GM11168 (cell line): ENCODE results near the gene C3orf70.

Experiments
- in situ Hi-C: fragments of 300-500 bp; cut with MboI; formaldehyde crosslinking; loops from one replicate; pipeline ENCODE4 v1.12.0; 2022; ENCODE audit warnings: low sequenced_read_pairs; ENCODE audit not compliant: unreplicated experiment

Gene C3orf70, protein sequence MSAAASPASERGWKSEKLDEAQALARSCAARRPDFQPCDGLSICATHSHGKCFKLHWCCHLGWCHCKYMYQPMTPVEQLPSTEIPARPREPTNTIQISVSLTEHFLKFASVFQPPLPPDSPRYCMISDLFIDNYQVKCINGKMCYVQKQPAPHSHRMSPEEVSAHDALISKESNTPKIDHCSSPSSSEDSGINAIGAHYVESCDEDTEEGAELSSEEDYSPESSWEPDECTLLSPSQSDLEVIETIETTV

DNA sequence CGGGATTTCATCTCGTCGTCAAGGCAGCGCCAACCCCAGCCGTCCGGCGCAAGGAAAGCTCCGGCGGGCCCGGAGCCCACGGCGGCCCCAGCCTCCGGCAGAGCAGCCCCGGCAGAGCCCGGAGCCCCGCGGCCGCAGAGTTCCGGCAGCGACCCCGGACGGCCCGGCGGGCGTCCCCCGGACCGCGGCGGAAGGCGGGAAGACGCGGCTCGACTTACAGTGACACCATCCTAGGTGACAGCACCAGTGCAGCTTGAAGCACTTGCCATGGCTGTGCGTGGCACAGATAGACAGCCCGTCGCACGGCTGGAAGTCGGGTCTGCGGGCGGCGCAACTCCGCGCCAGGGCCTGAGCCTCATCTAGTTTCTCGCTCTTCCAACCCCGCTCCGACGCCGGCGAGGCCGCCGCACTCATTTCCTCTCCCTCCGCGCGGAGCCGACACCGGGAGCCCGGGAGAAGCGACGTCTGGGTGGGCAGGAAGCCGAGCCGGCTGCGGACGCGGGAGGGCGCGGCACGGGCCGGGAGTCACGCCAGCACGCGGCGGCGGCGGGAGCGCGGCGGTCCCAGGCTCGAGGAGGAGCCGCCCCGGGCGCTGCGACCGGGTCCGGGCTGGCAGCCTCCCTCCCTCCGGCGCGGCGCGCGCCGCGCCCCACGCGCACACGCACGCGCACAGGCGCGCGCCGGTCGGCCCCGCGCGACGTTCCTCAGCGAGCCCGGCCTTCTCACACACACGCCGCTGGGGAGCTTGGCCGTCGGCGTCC, at the start of gene C3orf70:
Gene C3orf70 (minus strand): TSS at position 651 of the 761 bp plus-strand sequence. CDS start 237 bp downstream, at position 414.
- in situ Hi-C loops: no loop called here

DNA sequence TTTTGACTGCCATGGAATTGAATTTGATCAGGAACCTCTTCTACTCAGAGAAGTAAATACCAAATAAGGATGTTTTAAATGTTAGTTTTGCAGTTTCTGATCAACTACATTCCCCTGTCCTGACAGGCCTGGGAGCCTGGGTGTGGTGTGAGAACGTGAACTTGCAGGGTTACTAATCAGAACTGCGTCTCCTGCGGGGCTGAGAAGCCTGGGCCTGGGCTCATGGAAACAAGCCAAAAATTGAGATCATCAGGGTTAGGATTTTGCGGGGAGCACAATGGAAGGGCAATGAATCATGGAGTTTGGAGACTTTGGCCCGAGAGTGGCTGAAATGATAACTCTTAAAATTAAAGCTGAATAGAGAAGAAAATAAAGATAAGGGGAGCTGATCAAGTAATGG, 47.8 kb upstream of the C3orf70 start:
- in situ Hi-C loops: no loop called here

DNA sequence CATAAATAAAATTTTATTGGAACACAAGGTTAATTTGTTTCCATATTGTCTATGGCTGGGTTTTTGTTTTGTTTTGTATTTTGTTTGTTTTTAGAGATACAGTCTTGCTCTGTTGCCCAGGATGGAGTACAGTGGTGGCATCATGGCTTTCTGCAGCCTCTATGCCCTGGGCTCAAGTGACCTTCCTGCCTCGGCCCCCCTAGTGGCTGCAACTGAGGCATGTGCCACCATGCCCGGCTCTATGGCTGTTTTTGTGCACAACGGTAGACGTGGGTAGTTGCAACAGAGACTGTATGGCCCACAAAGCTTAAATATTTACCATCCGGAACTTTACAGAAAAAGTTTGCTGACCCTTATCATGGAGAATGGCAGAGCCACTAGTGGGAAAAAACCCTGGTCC, 46.8 kb upstream of the C3orf70 start:
- in situ Hi-C loops: loop anchor here (25.0 kb wide), 1 partner anchor 312 kb away; no protein-coding TSS in a partner anchor

DNA sequence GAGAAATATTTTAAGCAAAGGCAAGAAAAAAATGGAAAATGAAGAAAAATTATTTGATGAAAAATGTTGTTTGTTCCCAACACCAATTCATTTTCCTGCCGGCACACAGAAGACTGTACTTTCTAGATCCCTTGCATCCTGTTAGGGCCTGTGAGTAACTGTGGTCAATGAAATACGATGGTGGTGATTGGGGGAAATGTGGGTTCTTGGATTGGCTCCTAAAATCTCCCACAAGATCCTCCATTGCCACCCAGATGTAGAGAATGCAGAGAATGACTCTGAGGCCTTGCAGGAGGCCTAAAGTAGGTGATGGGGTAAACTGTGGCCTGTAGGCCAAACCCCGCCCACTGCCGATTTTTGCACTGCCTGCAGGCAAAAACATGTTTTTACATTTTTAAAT, 46.3 kb upstream of the C3orf70 start:
- in situ Hi-C loops: loop anchor here (25.0 kb wide), 1 partner anchor 312 kb away; no protein-coding TSS in a partner anchor

DNA sequence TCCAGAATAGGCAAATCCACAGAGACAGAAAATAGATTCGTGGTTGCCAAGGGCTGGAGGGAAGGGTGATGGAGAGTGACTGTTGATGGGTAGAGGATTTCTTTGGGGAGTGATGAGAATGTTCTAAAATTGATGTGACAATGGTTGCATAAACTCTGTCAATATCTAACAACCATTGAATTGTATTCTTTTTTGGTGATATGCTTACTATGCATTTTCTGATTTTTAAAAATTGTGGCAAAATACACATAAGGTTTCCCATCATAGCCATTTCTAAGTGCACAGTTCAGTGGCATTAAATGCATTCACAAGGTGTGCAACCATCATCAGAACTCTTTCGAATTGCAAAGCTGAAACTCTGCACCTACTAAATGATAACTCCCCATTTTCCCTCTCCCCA, 44.2 kb upstream of the C3orf70 start:
- in situ Hi-C loops: loop anchor here (25.0 kb wide), 1 partner anchor 310 kb away; no protein-coding TSS in a partner anchor

DNA sequence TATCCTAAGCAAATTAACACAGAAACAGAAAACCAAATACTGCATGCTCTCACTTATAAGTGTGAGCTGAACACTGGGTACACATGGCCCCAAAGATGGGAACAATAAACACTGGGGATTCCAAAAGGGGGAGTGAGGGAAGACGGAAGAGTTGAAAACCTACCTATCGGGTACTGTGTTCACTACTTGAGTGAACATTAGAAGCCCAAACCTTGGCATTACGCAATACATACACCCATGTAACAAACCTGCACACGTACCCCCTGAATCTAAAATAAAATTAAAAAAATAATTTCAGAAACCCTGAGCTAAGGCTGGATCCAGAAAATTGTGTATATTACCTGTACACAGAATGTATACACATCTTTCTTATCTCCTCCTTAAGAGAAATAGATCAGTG, 42.8 kb upstream of the C3orf70 start:
- in situ Hi-C loops: loop anchor here (25.0 kb wide), 1 partner anchor 308 kb away; no protein-coding TSS in a partner anchor

DNA sequence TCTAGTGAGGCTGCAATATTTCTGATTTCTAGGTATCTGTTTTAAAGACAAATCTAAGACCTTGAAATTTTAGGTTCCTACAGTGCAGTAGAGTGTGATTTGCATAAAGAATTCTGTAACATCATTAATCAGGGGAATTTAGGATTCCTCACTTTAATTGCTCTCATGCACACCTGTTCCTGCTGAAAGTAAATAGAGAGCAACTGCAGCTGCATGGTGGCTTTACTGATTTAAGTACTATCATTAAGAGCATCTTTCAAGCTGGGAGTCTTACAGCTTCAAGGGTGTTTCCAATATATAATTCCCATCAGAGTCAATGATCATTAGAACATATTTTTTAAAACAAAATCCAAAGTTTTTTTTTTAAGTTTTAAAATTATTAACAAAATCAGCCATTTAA, 36.0 kb upstream of the C3orf70 start:
- in situ Hi-C loops: loop anchor here (25.0 kb wide), 1 partner anchor 302 kb away; no protein-coding TSS in a partner anchor

DNA sequence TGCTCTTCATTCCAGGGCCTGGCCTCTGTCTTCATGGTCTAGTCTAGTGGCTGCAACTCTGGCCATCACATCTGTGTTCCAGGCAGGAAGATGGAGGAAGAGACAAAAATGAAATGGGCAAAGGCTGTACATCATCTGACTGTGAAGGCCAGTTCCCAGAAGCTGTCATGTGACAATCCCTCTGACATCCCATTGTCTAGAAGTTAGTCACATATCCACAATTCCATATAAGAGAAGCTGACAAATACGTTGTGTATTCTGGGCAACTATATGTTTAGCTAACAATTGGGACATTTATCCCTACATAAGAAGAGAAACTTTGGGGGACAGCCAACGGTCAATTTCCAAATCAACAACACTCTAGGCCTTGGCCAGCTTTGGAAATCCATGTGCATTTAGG, 34.5 kb upstream of the C3orf70 start:
- in situ Hi-C loops: loop anchor here (25.0 kb wide), 1 partner anchor 300 kb away; no protein-coding TSS in a partner anchor

DNA sequence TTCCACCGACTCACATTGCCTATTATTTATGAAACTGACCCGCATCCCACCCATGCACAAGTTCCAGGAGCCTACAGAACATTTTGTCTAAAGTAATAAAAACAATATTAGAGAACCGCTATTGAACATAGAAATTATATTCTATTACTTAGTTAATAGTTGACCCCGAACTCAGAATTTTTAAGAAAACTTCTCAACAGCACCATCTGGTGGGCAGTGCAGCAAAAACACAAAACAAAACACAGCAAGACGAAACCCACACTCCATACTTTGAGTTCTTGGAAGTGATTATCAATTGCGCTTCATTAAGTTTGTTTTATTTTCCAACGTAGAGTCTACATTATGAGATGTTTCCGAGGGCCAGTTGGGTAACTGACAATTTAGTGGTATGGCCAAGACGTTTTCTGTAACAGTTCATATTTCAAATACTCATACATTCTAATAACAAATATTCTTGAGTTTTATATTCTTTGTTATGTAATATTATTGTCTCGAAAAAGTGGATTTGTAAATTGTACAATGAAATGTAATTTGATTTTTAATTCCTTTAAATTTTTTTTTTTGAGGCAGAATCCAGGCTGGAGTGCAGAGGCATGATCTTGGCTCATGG, 24.0 kb upstream of the C3orf70 start:
- in situ Hi-C loops: loop anchor here (25.0 kb wide), 1 partner anchor 290 kb away; no protein-coding TSS in a partner anchor

DNA sequence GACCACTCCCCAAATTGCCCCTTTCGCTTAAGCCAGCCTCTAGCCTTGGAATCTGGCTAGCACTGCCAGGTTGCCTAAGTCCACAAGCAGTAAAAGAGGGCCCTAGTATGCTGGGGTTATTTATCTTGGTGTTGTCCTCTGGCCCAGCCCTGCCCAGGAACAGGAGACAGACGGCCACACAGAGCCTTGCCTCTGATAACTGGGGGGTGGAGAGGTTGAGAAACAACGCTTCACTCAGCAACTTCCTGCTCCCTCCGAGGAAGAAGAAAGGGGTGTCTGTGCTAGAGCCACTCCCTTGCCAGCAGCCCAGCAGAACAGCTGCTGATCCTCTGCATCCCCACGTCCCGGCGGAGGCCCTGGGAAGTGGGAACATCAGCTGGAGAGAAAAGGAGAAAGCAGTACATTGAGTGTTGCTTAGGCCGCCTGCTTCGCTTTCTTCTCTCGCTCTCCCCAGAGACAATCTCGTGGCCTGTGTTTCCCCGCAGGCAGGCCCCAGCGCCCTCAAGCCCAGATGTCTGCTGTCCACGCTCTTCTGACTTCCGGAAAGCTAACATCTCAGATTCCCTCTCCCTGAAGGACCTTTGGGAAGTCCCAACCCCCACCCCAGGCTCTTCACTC, 22.6 kb upstream of the C3orf70 start:
- in situ Hi-C loops: loop anchor here (25.0 kb wide), 1 partner anchor 288 kb away; no protein-coding TSS in a partner anchor

DNA sequence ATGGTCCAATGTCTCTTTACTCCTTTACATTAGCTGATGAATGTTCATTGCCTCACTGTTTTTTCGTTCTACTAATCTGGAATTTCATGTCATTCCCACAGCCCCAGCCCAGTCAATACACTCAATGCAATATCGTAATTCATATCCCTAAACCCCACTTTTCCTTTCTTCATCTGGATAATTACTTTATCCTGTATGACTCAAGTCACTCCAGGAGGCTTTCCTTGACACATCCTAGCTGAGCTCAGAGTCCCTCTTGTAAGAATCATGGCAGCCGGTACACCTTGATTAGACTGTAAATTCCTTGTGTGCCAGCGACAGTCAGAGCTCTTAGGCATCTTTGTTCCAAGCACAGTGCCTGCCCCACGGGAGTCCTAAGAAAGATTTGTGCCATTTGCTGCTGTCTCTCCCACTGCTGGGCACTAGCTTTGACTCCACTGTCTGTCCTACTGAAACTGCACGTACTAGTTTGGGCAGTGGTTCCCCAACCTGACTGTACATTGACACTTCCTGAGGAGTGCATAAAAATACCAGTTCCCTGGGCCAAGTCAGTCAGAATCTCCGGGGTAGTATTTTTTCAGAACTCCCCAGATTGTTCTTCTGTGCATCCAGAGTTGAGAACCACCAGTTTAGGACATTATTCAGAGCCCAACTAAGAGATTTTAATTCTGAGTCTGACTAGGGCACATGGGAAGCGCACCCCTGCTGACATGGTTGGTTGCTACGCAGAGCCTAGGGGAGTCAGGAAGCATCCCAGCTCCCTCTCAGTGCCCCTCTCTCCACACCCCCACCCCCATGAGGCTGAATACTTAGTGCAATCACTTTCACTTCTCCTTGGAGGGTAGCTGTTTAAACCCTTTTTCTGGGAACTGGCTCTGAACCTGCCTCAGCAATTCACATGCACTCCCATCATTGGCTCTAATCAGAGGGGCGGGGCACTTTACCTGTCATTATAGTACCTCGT, 19.5 kb upstream of the C3orf70 start:
- in situ Hi-C loops: no loop called here

DNA sequence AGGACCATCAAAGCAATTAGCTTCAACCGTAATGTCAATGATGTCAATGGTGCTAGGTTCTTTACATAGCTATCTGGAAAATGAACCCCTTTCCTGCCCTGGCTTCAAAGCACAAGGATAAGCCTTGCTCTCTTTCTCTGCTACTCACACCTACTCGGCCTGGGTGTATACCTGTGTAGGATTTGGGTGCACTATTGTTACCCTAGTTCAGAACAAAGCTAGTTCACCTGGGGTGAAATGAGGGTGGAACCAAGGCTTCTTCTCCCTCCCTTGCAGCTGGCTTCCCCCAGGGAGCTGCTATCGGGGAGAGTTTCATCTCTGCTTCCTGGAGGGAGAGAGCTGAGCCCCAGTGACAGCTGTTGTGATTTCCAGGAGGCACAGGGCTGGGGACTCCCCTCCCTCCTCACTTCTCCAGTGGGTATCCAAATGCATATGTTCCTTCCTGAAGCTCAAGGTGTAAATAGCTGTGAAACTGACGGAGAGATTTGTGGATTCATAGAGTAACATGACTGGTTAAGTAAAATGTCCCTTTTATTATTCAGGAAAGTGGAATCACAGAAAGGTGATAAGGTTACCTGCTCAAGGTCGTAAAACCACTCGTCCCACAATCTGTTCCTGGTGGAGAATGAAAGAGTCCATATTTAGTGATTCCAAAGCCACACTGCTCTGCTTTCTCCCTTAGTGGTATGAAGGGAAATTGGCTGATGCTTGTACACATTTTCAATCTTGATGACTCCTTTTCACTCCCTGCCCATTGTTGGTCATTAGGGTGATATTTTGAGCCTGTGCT, 11.8 kb upstream of the C3orf70 start:
- in situ Hi-C loops: no loop called here

DNA sequence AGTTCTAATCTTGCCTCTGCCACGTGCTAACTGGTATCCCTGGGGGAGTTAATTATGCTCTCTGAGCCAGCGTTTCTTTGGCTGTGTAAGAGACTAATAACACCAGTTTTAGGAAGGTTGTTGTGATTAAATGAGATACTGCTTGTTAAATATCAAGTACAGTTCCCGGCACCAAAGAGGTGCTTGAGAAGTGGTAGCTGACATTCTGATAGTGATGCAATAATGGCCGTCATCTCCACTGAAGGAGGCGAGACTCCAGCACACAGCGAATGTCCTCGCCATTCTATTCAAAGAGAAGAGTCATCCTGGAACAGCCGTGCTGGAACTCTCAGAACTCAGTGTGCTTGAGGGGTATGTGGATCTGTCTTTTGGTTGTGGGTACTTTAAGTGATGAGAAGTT, 9.8 kb upstream of the C3orf70 start:
- in situ Hi-C loops: no loop called here

DNA sequence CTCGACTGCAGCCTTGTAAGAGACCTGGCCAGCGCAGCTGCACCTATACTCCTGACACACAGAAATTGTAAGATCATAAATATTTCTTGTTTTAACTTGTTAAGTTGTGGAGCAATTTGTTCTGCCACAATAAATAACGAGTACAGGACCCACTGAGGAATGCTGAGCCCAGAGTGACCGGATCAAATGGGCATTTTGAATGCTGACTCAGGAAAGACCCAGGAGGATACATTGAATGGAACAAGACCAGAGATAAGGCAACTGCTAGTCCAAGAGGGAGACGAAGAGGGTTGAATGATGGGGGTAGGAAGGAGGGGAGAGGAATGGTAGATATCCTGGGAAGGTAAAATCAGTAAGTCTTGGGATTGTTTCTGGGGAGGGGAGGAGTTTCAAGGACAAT, 8.9 kb upstream of the C3orf70 start:
- in situ Hi-C loops: no loop called here

DNA sequence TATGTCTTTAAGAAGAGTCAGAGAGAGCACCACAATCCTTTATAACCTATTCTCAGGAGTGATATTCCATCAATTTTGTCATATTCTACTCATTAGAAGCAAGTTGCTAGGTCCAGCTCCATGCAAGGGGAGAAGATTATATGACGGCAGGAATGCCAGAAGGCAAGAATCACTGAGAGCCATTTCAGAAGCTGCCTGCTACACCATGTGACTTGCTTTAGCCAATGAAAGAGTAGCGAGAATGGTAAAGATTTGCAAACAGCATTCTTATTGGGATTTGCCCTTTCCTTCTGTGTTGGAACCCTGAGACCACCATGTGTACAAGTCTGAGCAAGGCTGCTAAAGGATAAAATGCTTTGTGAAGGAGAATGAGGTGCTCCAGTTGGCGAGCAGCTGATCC, 4.5 kb upstream of the C3orf70 start:
- in situ Hi-C loops: no loop called here

DNA sequence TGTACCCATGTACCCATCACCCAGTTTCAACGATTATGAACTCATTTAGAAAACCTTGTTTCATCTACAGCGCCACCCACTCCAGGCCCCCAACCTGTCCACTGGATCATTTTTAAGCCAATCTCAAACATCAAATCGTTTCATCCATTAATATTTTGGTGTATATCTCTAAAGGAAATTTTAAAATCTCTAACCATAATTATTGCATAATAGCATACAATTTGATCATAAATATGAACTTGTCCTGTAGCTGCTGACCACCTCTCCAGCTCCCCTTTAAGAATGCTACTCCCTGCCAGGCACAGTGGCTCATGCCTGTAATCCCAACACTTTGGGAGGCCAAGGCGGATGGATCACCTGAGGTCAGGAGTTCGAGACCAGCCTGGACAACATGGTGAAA, 2.8 kb upstream of the C3orf70 start:
- in situ Hi-C loops: no loop called here

DNA sequence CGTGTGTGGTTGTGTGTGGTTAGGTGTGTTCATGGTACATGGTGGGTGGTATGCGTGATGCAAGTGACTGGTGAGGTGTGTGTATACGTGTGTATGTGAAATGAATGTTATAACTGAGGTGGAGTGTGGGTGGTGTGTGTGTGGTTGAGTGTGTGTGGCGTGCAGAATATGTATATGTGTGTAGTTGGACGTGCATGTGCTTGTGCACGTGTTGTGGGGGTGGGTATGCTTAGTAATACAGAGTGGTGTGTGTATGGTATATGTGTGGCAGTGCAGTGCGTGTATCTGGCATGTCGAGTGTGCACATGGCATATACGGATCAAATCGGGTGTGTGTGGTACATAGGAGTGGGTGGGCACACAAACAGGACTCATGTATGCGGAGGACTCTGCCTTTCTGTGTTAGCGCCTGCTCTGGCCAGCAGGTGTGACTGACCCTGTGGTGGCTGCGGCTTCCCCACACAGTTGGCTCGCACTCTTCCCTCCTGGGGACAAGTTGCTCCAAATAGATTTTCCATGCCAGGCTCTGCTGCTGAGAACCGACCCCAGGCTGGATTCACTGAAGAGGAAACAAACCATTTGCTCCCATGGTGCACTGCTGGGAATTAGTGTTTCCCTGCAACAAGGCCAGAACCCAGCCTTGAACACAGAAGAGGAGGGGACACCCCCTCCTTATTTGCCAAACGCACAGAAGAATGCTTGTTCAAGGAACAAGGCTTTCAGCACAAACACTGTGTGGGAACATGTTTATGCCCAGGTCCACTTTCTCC, 1.2 kb upstream of the C3orf70 start:
- in situ Hi-C loops: no loop called here
